Adrenal gland (tissue), 5 donors: ENCODE data around the gene NVL.

ENCODE experiments used
- POLR2A ChIP-seq, 2 donors: fragments of 450-650 bp; IDR thresholded peaks; one replicate each; pipeline ENCODE4 v1.6.1; 2017; ENCODE audit warnings: antibody characterized with exemption in 2 of 2, mild to moderate bottlenecking in 2 of 2, moderate library complexity in 1 of 2
- TF ChIP-seq, protein P1 (sequence below), 6 experiments: fragments of 450-650 bp in 4 of 6; fragments of 200-600 bp in 2 of 6; sonication (generic) in 1 of 6; IDR thresholded peaks; 1 replicate in 5 of 6; 2 replicates in 1 of 6; pipeline versions ENCODE4 v1.5.1 to v1.8.0; 2016 to 2021; ENCODE audit warnings: antibody characterized with exemption in 6 of 6, mild to moderate bottlenecking in 2 of 6, moderate library complexity in 1 of 6
- donor health status: DM: no; HTN: no; CAD: no.

DNA sequence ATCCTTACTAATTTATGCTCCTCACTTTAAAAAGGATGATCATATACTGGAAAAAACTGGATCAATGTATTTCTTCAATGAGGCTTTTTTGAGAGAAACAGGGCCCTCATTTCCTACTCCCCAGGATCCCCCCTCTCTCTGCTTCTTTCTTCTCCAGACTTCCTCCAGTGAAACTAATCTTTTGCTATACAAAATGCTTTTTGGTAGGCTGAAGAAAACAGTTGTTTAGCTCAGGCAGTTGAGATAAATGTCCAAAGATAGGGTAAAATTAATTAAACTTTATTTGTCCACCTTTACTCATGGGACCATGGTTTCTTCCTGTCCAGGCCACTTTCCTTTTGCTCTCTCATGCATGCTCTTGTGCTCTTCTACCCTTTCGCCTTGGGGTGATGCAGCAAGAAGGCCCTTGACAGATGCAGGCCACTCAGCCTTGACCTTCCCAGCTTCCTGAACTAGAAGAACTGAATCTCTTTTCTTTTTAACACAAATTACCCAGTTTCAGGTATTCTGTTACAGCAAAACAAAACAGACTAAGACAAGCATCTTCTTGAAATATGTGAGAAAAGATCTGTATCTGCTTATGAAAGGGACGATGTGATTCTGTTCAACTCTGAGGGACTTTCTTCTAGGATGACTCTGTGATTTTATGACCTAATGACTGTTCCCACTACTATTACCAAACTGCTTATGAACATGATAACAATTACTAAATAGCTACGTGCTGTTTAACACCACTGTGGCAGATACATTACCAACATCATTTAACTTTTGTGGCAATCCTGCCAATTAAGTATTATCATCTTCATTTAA lies 63.7 kb downstream of the NVL start:
- TF ChIP-seq, protein P1, sequence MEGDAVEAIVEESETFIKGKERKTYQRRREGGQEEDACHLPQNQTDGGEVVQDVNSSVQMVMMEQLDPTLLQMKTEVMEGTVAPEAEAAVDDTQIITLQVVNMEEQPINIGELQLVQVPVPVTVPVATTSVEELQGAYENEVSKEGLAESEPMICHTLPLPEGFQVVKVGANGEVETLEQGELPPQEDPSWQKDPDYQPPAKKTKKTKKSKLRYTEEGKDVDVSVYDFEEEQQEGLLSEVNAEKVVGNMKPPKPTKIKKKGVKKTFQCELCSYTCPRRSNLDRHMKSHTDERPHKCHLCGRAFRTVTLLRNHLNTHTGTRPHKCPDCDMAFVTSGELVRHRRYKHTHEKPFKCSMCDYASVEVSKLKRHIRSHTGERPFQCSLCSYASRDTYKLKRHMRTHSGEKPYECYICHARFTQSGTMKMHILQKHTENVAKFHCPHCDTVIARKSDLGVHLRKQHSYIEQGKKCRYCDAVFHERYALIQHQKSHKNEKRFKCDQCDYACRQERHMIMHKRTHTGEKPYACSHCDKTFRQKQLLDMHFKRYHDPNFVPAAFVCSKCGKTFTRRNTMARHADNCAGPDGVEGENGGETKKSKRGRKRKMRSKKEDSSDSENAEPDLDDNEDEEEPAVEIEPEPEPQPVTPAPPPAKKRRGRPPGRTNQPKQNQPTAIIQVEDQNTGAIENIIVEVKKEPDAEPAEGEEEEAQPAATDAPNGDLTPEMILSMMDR (IDR thresholded peaks at IDR 0.05), result no peak
- no peak for TF ChIP-seq POLR2A (IDR thresholded peaks at IDR 0.05)
